Sigmoid colon (tissue), 7 donors: Measurements from ENCODE around the gene GSE1. TPM values are rescaled to one million over a fixed set of nuclear protein-coding genes. Genes with fewer than 3 reads are reported as not detected.
A peak's percentile ranks its signal among the peaks of the same experiment; 100 is the strongest.

Source experiments
- DNase-seq: peaks from one replicate; pipeline ENCODE4 v3.0.0-alpha.2; 2019
- H3K27ac ChIP-seq, 4 donors: fragments of 200-600 bp; sonication (generic); one replicate each; pipeline ENCODE4 v1.5.1; 2016 to 2019; ENCODE audit warnings: mild to moderate bottlenecking in 1 of 4
- H3K27me3 ChIP-seq, 3 donors: fragments of 200-600 bp; sonication (generic); one replicate each; pipeline ENCODE4 v1.5.1; 2019; ENCODE audit warnings: mild to moderate bottlenecking in 1 of 3
- H3K36me3 ChIP-seq, 4 donors: fragments of 200-600 bp; sonication (generic); one replicate each; pipeline ENCODE4 v1.5.1; 2016 to 2019
- H3K4me1 ChIP-seq, 4 donors: fragments of 200-600 bp; sonication (generic); one replicate each; pipeline ENCODE4 v1.5.1; 2017 to 2019
- H3K4me3 ChIP-seq, 4 donors: fragments of 200-600 bp; sonication (generic); one replicate each; pipeline ENCODE4 v1.5.1; 2017 to 2019; ENCODE audit warnings: mild to moderate bottlenecking in 2 of 4, moderate library complexity in 1 of 4
- H3K9me3 ChIP-seq, 4 donors: fragments of 200-600 bp in 3 of 4; sonication (generic) in 3 of 4; one replicate each; pipeline versions ENCODE4 v1.5.1 to v1.6.1; 2013 to 2019
- CTCF ChIP-seq, 4 experiments: fragments of 450-650 bp in 3 of 4; fragments of 200-600 bp in 1 of 4; IDR thresholded peaks; one replicate each; pipeline ENCODE4 v1.5.1; 2016 to 2019; ENCODE audit warnings: antibody characterized with exemption in 4 of 4, mild to moderate bottlenecking in 3 of 4, moderate library complexity in 2 of 4
- EP300 ChIP-seq, 4 donors: sonication (generic); formaldehyde crosslinking; IDR thresholded peaks; one replicate each; pipeline ENCODE4 v1.6.1; 2017; ENCODE audit warnings: antibody characterized with exemption in 4 of 4
- POLR2A ChIP-seq, 2 donors: fragments of 450-650 bp; IDR thresholded peaks; one replicate each; pipeline ENCODE4 v1.6.1; 2016; ENCODE audit warnings: antibody characterized with exemption in 2 of 2, mild to moderate bottlenecking in 2 of 2, moderate library complexity in 2 of 2
- POLR2AphosphoS5 ChIP-seq, 4 donors: sonication (generic); formaldehyde crosslinking; IDR thresholded peaks; one replicate each; pipeline ENCODE4 v1.6.1; 2017; ENCODE audit warnings: antibody characterized with exemption in 4 of 4
- WGBS, 2 donors: extraction: QIAGEN DNeasy Blood & Tissue Kit; methylation state at CpG; one replicate each; pipeline ENCODE4 v1.1.7; 2013; 5-methylcytosine and 5-hydroxymethylcytosine counted together
- intact Hi-C: fragments of 100-400 bp; cut with DNase I; formaldehyde crosslinking; loops from one replicate; pipeline ENCODE4 v1.15.1; 2023
- polyA plus RNA-seq, 3 donors: library from polyadenylated mRNA; stranded (reverse); fragments of 200-250 nt; gene quantifications; one replicate each; pipeline ENCODE4 v1.2.3, GENCODE V29; 2013
- total RNA-seq, 4 donors: library from RNA; depleted of rRNA; stranded (reverse); fragments of >200 nt; gene quantifications; one replicate each; pipeline ENCODE4 v1.1.0, GENCODE V29; 2016
- donor health status: healthy with polysubstance abuse.
- donor health status: Bipolar disorder and iron deficiency.
- donor health status: healthy.

GSE1 gene
- 10 to 100 TPM; 30.8 to 76.7 (median 47.3) TPM for total RNA-seq
- polyA plus RNA-seq: 10 to 100 TPM; 12.0 to 49.5 (median 19.4) TPM

DNA sequence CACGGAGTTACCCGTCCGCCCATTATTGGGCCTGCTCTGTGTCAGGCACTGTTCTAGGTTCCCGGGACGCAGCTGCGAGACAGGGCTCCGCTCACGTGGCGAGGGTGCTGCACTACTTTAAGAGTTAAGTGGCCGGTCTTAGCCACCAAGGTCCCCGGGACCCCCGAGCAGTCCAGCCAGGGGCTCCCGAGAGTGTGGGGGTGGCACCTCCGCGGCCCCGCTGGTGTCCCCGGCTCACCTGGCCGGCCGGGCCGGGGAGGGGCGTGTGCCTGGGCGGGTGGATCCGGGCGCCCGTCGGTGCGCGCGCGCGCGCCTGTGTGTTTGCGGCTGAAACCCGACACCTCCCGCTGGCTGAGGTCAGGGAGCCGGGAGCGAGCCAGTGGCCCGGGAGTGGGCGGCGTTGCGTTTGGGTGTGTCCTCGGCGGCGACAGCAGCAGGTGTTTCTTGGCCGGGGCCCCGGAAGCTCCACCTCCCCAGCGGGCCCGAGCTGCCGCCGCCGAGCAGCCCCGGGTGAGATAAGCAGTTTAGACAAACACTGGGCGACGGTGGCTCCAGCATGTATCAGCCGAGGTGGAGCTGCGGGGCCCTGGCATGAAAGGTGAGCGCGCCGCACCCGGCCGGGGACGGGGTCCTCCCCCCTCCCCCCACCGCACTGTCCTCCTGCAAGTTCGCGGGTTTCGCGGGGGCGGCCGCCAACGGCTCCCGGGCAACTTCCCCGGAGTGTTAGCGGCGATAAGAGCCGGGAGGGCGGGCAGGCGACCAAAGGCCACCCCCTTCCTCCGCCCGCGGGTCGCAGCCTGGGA is at the start of gene GSE1:
Gene GSE1 (plus strand): TSS at position 522 of the 803 bp plus-strand sequence. CDS start 70 bp downstream, at position 592.
- Histone ChIP-seq H3K36me3 (no peaks in the 10 kb centered on the region), H3K4me1 (peaks cover 0 to 91% (median 81%) of the 10 kb centered on the region in 4 donors), H3K9me3 (no peaks in the 10 kb centered on the region), H3K27me3 (no peaks in the 10 kb centered on the region), H3K27ac (peak within 1 kb of the TSS; percentile 93 to 97 (median 95)), H3K4me3 (peak within 1 kb of the TSS; percentile 51 to 71 (median 68))
- DNase-seq: peak; percentile 96
- TF ChIP-seq POLR2A (IDR thresholded peaks at IDR 0.05) (peak in 1 of 2 donors; percentile 80), EP300 (IDR thresholded peaks at IDR 0.05) (no peak), POLR2AphosphoS5 (IDR thresholded peaks at IDR 0.05) (peak; percentile 21 to 56 (median 55)), CTCF (IDR thresholded peaks at IDR 0.05) (no peak)
- intact Hi-C loops: loop anchor here (5.0 to 10.0 kb wide), 2 partner anchors 151 to 308 kb away; no protein-coding TSS in a partner anchor
- 0 to 1% methylated on average over 81 of the region's 81 CpGs for WGBS, 2 donors

DNA sequence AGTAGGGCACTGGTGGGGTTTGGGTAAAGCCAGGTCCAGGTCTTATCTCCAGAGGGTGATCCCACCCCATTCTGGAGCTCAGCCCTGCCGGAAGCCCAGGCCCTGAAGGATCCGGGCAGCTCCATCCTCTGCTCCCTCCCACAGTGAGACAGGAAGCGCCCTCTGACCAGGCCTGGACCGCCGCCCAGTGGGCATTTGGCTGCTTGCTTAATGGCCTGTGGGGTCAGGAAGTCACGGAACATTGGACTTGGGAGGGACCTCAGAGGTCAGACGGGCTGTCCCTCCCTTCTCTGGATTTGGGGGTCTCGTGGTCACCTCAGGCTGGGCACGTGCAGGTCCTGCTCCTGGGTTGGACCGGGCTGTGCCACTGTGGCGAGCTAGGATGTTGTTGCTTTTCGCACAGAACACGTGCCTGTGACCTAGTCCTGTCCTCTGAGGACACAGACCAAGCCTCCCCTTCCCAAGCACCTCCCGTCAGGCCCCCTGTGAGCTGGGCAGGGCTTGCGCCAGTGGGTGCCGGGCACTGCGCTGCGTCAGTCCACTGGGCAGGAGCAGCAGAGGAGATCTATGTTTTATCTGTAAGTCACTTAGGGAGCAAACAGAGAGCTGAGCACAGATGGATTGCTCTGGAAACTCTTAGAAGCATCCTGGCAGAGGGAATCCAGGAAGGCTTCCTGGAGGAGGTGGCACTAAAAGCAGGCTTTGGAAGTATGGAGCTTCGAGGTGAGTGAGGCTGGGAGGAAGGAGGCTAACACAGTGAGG is 49.4 kb upstream of the GSE1 start:
- 40 to 72% methylated on average over 19 of the region's 19 CpGs for WGBS, 2 donors
- H3K9me3 ChIP-seq: no peaks in the 10 kb centered on the region
- H3K4me3 ChIP-seq: no peak overlapping the region
- TF ChIP-seq CTCF (IDR thresholded peaks at IDR 0.05): no peak
- TF ChIP-seq POLR2AphosphoS5 (IDR thresholded peaks at IDR 0.05): peak in 2 of 4 donors; percentile 17 to 31
- TF ChIP-seq POLR2A (IDR thresholded peaks at IDR 0.05): no peak
- no peaks in the 10 kb centered on the region for H3K36me3 ChIP-seq
- peak; percentile 85 for DNase-seq
- peaks cover 0 to 59% (median 43%) of the 10 kb centered on the region in 4 donors for H3K4me1 ChIP-seq
- no peaks in the 10 kb centered on the region for H3K27me3 ChIP-seq
- intact Hi-C loops: no loop called here
- H3K27ac ChIP-seq: peak overlapping the region; percentile 17 to 59 (median 56)

- 78 to 81% methylated on average over 16 of the region's 16 CpGs for WGBS, 2 donors
- H3K36me3 ChIP-seq: no peaks in the 10 kb centered on the region
- no peaks in the 10 kb centered on the region for H3K9me3 ChIP-seq
- TF ChIP-seq EP300 (IDR thresholded peaks at IDR 0.05) (no peak), CTCF (IDR thresholded peaks at IDR 0.05) (peak in 2 of 4 experiments; percentile 24 to 29)
- DNase-seq: no peak
- peaks cover 0 to 56% (median 39%) of the 10 kb centered on the region in 4 donors for H3K4me1 ChIP-seq
- intact Hi-C loops: no loop called here
- H3K4me3 ChIP-seq: no peak overlapping the region
- peak overlapping the region in 3 of 4 donors; percentile 55 to 59 (median 56) for H3K27ac ChIP-seq
- H3K27me3 ChIP-seq: no peaks in the 10 kb centered on the region
These were observed 48.7 kb upstream of the GSE1 start for GRCh38 chr16:85564277-85565051.

- Histone ChIP-seq H3K36me3 (no peaks in the 10 kb centered on the region), H3K27me3 (no peaks in the 10 kb centered on the region), H3K9me3 (no peaks in the 10 kb centered on the region), H3K4me1 (peaks cover 0 to 61% (median 47%) of the 10 kb centered on the region in 4 donors), H3K4me3 (no peak overlapping the region), H3K27ac (peak overlapping the region in 2 of 4 donors; percentile 1 to 57)
- 77 to 84% methylated on average over 9 of the region's 9 CpGs for WGBS, 2 donors
- no peak for DNase-seq
- intact Hi-C loops: no loop called here
- TF ChIP-seq EP300 (IDR thresholded peaks at IDR 0.05) (no peak), POLR2A (IDR thresholded peaks at IDR 0.05) (no peak), POLR2AphosphoS5 (IDR thresholded peaks at IDR 0.05) (no peak), CTCF (IDR thresholded peaks at IDR 0.05) (no peak)
These were observed 47.8 kb upstream of the GSE1 start for GRCh38 chr16:85565340-85565739.
